ENCODE data around the gene OR10X1. TPM values are rescaled to one million over a fixed set of nuclear protein-coding genes. Genes with fewer than 3 reads are reported as not detected.

Gene OR10X1
- total RNA-seq, 1 experiment from 2014 or later = not detected

GRCh38 chr1:158563853-158564252 is 15.8 kb downstream of the OR10X1 start:
- peaks cover 13% of the 10 kb centered on the region; the same call in 1 of the 2 replicates for H3K27me3 ChIP-seq (ENCODE audit: low read length)
- no peak overlapping the region for H3K27ac ChIP-seq (ENCODE audit: low read length)
- no peak overlapping the region for H2AFZ ChIP-seq (ENCODE audit: low read length)
- TF ChIP-seq EZH2phosphoT487 (IDR thresholded peaks at IDR 0.05; ENCODE audit: borderline replicate concordance, low read length) = no peak
- TF ChIP-seq CTCF (conservative IDR thresholded peaks at IDR 0.05; ENCODE audit: low read depth, low read length) = no peak
- no peak for TF ChIP-seq EZH2 (IDR thresholded peaks at IDR 0.05; ENCODE audit: low read length, unreplicated experiment)
- no peaks in the 10 kb centered on the region for H4K20me1 ChIP-seq (ENCODE audit: low read length)
- H3K9me3 ChIP-seq (ENCODE audit: low read length) = no peaks in the 10 kb centered on the region
- intact Hi-C loops (cut with micrococcal nuclease) = no loop called here
- H3K36me3 ChIP-seq (ENCODE audit: low read depth, low read length) = no peaks in the 10 kb centered on the region
- no peaks in the 10 kb centered on the region for H3K79me2 ChIP-seq (ENCODE audit: low read length)
- H3K4me2 ChIP-seq (ENCODE audit: low read length) = no peak overlapping the region
- ATAC-seq (no peak), DNase-seq (no peak)
- no peak overlapping the region for H3K9ac ChIP-seq (ENCODE audit: low read length)
- CTCF ChIA-PET = no interaction called here
- POLR2A ChIA-PET (ENCODE audit: unreplicated experiment) = no interaction called here
- H3K4me3 ChIP-seq (ENCODE audit: low read length) = no peak overlapping the region
- no peaks in the 10 kb centered on the region for H3K4me1 ChIP-seq (ENCODE audit: insufficient read depth, low read length)
- H3F3A ChIP-seq (ENCODE audit: low read length, unreplicated experiment) = no peaks in the 10 kb centered on the region
- BruUV-seq (replicated peaks) = no TSS peak
- H3K9me2 ChIP-seq (replicated peaks; ENCODE audit: low read length) = no peaks in the 10 kb centered on the region

GRCh38 chr1:158559696-158560095 is 20.0 kb downstream of the OR10X1 start:
- peaks cover 22% of the 10 kb centered on the region; the same call in 1 of the 2 replicates for H3K27me3 ChIP-seq (ENCODE audit: low read length)
- H3F3A ChIP-seq (ENCODE audit: low read length, unreplicated experiment) = no peaks in the 10 kb centered on the region
- no peak for TF ChIP-seq EZH2phosphoT487 (IDR thresholded peaks at IDR 0.05; ENCODE audit: borderline replicate concordance, low read length)
- no peak for TF ChIP-seq EZH2 (IDR thresholded peaks at IDR 0.05; ENCODE audit: low read length, unreplicated experiment)
- TF ChIP-seq CTCF (conservative IDR thresholded peaks at IDR 0.05; ENCODE audit: low read depth, low read length) = no peak
- H3K4me3 ChIP-seq (ENCODE audit: low read length) = no peak overlapping the region
- no peaks in the 10 kb centered on the region for H4K20me1 ChIP-seq (ENCODE audit: low read length)
- H3K9ac ChIP-seq (ENCODE audit: low read length) = no peak overlapping the region
- H3K79me2 ChIP-seq (ENCODE audit: low read length) = no peaks in the 10 kb centered on the region
- H2AFZ ChIP-seq (ENCODE audit: low read length) = no peak overlapping the region
- DNase-seq = no peak
- intact Hi-C loops (cut with micrococcal nuclease) = no loop called here
- H3K4me2 ChIP-seq (ENCODE audit: low read length) = no peak overlapping the region
- H3K27ac ChIP-seq (ENCODE audit: low read length) = no peak overlapping the region
- no peaks in the 10 kb centered on the region for H3K9me2 ChIP-seq (replicated peaks; ENCODE audit: low read length)
- BruUV-seq (replicated peaks) = no TSS peak
- H3K4me1 ChIP-seq (ENCODE audit: insufficient read depth, low read length) = no peaks in the 10 kb centered on the region
- ATAC-seq = no peak
- CTCF ChIA-PET = no interaction called here
- POLR2A ChIA-PET (ENCODE audit: unreplicated experiment) = no interaction called here
- no peaks in the 10 kb centered on the region for H3K36me3 ChIP-seq (ENCODE audit: low read depth, low read length)
- no peaks in the 10 kb centered on the region for H3K9me3 ChIP-seq (ENCODE audit: low read length)

GRCh38 chr1:158554352-158554751 is 25.3 kb downstream of the OR10X1 start, which contains the start of gene OR6Y1:
Gene OR6Y1 (minus strand): TSS chr1:158554405. CDS start chr1:158548105, 6,300 bp downstream.
- H4K20me1 ChIP-seq (ENCODE audit: low read length) = no peaks in the 10 kb centered on the region
- H3K9me3 ChIP-seq (ENCODE audit: low read length) = no peaks in the 10 kb centered on the region
- no peak within 1 kb of the TSS for H3K9ac ChIP-seq (ENCODE audit: low read length)
- no peaks in the 10 kb centered on the region for H3K36me3 ChIP-seq (ENCODE audit: low read depth, low read length)
- H3F3A ChIP-seq (ENCODE audit: low read length, unreplicated experiment) = no peaks in the 10 kb centered on the region
- TF ChIP-seq EZH2 (IDR thresholded peaks at IDR 0.05; ENCODE audit: low read length, unreplicated experiment) (no peak), CTCF (conservative IDR thresholded peaks at IDR 0.05; ENCODE audit: low read depth, low read length) (no peak), EZH2phosphoT487 (IDR thresholded peaks at IDR 0.05; ENCODE audit: borderline replicate concordance, low read length) (no peak)
- H3K79me2 ChIP-seq (ENCODE audit: low read length) = no peaks in the 10 kb centered on the region
- no TSS peak for BruUV-seq (replicated peaks)
- CTCF ChIA-PET = no interaction called here
- ATAC-seq (no peak), DNase-seq (no peak)
- POLR2A ChIA-PET (ENCODE audit: unreplicated experiment) = no interaction called here
- H3K4me3 ChIP-seq (ENCODE audit: low read length) = no peak within 1 kb of the TSS
- H3K27me3 ChIP-seq (ENCODE audit: low read length) = peaks cover 17% of the 10 kb centered on the region; the same call in 1 of the 2 replicates
- intact Hi-C loops (cut with micrococcal nuclease) = no loop called here
- H3K4me2 ChIP-seq (ENCODE audit: low read length) = no peak within 1 kb of the TSS
- H3K9me2 ChIP-seq (replicated peaks; ENCODE audit: low read length) = no peaks in the 10 kb centered on the region
- no peak within 1 kb of the TSS for H2AFZ ChIP-seq (ENCODE audit: low read length)
- no peak within 1 kb of the TSS for H3K27ac ChIP-seq (ENCODE audit: low read length)
- H3K4me1 ChIP-seq (ENCODE audit: insufficient read depth, low read length) = no peaks in the 10 kb centered on the region

All from PC-3 (cell line).